CD4-positive, alpha-beta T cell treated with Interferon alpha-2 for 1 hour (primary cell): ENCODE data around the gene TMEM132E.

ENCODE experiments used
- DNase-seq, 2 donors: peaks; one replicate each; pipeline ENCODE4 v3.0.0-alpha.2; 2020 to 2022

TMEM132E gene

DNA sequence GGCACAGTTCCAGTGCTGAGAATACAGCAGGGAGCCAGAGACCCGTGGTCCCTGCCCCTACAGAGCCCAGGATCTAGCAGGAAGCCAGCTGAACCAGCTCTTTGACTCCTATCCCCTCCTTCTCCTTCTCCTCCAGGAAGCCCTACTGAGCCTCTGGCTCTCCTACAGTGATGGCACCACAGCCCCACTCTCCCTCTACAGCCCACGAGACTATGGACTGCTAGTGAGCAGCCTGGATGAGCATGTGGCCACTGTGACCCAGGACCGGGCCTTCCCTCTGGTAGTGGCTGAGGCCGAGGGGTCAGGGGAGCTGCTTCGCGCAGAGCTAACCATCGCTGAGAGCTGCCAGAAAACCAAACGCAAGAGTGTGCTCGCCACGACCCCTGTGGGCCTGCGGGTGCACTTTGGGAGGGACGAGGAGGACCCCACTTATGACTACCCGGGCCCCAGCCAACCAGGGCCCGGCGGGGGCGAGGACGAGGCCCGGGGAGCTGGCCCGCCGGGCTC is 57.7 kb downstream of the TMEM132E start:
- no peak for DNase-seq

- peak; percentile 74 to 81 for DNase-seq
Measured at GRCh38 chr17:34637548-34638525, 58.5 kb downstream of the TMEM132E start.

DNA sequence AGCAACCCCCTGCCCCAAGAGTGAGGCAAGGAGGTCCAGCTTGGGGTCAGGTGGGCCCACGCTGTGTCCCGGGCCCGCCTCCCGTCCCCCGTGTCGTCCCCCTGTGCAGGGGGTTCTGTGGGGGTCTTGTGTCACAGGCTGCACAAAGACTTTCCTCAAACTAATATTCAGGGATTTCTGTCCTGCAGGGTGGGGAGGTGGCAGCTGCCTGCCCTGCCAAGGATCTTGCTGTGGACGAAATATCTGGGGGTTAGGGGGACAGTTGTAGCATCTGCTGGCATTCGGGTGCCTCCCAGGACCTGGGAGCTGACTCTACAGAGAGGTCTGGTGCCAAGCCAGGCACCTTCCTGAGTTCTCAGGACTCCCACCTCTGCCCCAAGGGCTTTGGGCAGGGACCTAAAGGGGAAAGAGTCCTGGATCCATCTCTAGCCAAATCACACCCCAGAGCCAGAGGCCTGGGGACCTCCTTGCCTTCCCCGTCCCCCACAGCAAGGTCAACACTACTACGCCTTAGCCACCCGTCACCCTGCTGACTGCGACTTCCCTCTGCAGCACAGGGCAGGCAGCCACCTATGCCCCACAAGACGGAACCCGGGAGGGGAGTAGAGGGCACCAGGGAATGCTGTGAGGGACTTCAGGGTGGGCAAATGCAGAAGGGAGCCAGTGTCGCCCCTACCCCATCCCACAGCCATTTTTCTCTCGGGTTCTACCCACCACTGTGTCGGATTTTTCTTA is 59.3 kb downstream of the TMEM132E start:
- no peak for DNase-seq

- DNase-seq: no peak
Measured at GRCh38 chr17:34639706-34640425, 60.5 kb downstream of the TMEM132E start.

DNA sequence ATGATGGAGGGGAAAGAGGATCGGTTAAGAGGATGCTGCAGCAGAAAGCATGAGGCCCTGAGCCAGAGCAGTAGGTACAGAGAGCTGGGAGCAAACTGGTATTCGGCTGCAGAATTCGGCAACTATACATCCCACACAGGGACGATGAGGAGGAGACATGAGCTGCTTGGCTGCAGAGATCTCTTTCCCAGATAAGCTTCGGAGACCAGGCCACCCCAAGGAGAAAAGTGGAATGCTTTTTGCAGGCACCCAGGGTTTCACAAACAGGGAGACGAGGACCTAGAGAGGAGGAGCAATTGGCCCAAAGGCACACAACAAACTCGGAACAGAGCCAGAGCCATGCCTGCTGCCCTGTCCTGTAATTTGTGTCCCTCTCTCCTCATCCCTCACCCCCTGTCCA is 62.0 kb downstream of the TMEM132E start:
- no peak for DNase-seq

GRCh38 chr17:34644941-34645550 is 65.7 kb downstream of the TMEM132E start:
- DNase-seq: no peak

DNA sequence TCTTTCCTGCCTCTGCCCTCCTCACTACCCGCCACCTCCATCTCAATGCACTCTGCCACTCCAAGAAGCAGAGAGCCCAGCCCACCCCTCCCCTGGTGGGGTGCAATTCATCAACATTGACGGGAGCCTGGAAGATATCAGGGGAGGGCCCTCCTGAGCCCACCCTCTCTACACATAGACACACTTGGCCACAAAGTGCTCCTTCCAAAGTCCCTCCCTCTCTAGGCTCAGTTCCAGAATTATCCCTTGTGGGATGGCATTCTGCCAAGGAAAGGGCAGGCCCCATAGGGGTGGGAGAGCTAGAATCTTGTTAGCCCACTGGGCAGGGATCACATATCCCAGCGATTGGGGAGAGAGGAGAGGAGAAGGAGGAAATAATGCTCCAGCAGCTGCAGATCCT is 66.2 kb downstream of the TMEM132E start:
- no peak for DNase-seq

DNA sequence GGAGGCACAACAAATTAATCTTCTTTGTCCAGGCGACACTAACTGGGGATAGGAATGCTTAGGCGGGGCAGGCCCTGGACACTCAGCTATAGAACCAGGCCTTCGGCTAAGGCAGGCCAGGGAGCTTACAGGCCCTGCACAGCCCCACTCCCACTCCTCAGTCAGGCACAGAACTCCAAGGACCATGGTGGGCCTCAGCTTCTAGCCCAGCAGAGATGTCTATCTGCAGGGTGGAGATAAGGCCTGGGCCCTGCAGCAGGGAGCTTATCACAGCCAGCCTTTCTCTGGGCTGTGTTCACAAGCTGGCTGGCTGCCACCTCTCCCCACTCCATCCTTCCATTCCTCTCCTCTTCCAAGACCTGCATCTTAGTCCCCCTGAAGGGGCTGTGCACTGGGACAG is 68.1 kb downstream of the TMEM132E start:
- no peak for DNase-seq

GRCh38 chr17:34650051-34650750 is 70.8 kb downstream of the TMEM132E start:
- DNase-seq: no peak

GRCh38 chr17:34651402-34651811 is 72.0 kb downstream of the TMEM132E start:
- DNase-seq: no peak

GRCh38 chr17:34652021-34652555 is 72.7 kb downstream of the TMEM132E start:
- DNase-seq: no peak

DNA sequence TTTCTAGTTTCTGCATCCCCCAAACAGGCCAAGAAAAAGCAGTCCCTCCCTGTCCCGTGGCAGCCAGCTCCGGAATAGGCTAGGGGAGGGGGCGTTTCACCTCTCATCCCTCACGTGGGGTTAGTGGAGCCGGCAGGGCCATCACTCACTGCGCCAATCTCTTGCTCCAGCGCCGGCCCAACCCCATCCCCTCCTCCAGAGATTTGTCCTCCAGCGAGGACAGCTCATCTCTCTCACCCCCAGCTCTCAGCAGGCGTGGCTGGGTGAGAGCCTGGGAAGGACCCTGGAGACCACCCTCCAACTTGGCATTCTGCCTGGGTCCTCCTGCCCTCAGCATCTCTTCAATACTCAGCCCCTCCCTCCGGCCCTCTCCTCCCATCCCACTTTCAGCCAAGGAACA is 74.1 kb downstream of the TMEM132E start:
- DNase-seq: no peak

GRCh38 chr17:34654276-34654880 is 75.0 kb downstream of the TMEM132E start:
- DNase-seq: no peak

DNA sequence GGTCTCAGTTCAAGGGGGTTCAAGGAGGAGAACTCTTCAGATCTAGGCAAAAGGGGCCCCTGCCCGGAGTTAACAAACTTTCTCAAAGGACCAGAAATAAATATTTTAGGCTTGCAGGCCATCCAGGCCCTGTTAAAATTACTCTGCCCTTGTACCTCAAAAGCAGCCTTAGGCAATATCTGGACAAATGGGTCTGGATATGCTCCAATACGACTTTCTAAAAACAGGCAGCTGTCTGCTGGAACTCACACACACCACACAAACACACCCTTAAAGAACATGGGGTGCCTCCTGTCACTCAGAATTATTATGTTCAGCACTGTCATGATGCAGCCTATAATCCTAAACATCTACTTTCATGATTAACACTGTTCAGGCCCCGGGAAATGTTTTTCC is 75.5 kb downstream of the TMEM132E start:
- no peak for DNase-seq

DNA sequence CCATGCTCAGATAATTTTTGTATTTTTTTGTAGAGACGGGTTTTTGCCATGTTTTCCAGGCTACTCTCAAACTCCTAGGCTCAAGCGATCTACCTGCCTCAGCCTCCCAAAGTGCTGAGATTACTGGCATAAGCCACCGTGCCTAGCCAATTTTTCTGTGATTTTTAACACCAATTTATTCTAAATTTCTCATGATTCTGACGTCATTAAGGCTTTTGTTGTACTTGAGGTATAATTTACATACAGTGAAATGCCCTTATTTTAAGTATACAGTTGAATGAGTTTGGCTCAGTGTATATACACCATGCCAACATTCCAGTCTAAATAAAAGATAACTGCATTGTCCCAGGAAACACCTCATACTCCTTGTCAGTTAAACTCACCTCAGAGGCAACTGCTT is 77.4 kb downstream of the TMEM132E start:
- DNase-seq: no peak

DNA sequence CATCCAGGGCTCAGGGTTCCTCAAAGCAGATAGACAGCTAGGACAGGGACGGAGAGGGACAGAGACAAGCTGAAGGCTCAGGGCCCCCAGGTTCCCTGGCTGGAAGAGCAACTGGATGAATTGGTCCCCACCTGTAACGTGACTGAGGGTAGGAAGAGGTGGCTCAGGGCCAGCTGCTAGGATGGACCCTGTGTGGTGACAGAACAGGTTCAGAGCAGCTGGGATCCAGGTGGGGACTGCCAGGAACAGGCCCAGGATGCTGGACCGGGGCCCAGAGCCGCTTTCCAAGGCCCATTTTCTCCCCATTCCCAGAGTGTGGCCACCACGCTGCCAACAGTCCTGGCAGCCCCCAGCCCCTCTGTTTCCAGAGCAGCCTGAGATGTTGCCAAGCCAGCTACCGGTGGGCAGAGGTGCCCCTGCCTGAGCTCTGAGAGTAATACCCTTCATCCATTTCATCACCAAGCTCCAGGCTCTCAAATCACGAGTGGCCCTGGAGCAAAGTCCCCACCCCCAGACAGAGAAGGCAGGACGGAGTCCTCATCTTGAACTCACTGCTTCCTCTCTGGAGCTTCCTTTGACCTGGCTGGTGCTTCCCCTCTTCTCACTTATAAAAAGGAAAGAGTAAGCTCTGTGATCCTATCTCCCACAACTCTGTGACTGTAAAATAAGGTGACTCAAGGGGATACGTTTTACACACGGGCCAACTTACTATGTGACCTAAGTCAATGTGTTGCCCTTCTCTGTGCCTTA is 79.6 kb downstream of the TMEM132E start:
- no peak for DNase-seq

- DNase-seq: no peak
Measured at GRCh38 chr17:34663714-34664113, 84.3 kb downstream of the TMEM132E start.

- DNase-seq: no peak
Measured at GRCh38 chr17:34665150-34665806, 85.9 kb downstream of the TMEM132E start.

- DNase-seq: no peak
Measured at GRCh38 chr17:34665819-34666763, 86.7 kb downstream of the TMEM132E start.
